ELF-1 (cell line): ENCODE measurements around the gene SEPTIN11.

Experiments used
- DNase-seq: peaks from one replicate; pipeline ENCODE4 v3.0.0-alpha.2; 2016; ENCODE audit warnings: low read depth, low spot score

The SEPTIN11 gene

DNA sequence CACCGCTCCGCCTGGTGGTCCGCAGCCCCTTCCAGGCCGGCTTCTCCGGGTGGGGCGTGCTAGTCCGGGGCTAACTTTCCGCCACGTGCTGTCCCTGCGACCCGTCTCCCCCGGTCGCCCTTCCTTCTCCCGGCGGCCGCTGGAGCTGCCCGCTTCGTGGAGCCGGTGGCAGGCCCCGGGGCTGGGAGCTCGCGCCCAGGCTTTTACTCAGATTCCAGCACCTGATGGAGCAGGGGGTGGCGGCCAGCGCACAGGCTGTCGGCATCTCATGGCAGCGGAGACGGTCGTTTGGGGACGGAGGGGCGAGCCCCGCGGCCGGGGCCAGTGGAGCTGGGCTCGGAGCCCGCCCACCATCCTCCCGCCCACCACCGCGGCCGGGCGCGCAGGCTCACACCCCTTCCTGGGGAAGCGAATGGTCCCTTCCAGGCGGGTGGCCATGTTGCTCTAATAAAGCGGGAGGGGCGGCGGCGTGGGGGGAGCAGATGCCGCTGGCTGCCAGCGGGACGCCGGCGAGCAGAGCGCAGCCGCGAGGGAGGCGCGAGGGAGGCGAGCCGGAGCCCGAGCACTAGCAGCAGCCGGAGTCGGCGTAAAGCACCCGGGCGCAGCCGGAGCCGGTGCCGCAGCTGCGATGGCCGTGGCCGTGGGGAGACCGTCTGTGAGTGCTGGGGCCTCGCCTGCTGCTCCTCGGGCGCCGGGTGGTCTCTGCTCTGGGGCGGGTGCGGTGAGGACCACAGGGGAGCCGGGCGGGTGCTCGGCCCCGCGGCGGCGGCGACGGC lies at the start of gene SEPTIN11:
TSS of gene SEPTIN11 (plus strand) at position 477 of the 776 bp plus-strand sequence. CDS start at position 629, 152 bp downstream.
- peak; percentile 93 for DNase-seq

DNA sequence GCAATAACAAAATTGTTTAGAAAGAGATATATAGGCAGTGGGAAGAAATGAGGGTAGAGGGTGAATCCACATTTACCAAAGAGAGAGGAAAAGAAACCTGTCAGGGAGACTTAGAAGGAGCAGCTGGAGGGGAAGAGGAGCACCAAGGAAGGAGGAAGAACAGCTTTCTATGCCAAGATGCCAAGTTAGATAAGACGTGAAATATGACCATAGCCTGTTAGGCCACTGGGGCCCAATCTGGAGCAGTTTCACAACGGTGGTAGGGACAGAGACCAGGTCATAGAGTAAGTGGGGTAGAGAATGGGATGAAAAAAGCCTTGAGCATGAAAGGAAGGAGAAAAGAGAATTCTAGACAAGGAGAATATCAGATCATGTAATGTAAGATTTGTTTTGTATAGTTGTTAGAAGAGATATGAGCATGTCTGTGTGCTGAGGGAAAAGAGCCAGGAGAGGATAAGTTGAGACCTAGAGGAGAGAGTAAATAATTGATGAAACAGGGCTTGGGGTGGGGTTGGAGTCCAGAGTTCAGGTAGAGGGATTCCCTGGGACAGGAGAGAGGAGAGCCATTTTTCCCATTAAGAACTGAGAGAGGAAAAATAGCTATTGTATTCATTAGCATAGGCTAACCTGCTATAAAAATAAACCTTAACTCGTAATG lies 47.2 kb upstream of the SEPTIN11 start:
- DNase-seq = no peak

GRCh38 chr4:76904646-76905190 lies 44.8 kb upstream of the SEPTIN11 start:
- DNase-seq = peak; percentile 35

- no peak for DNase-seq
Measured at GRCh38 chr4:76905521-76905920, 44.0 kb upstream of the SEPTIN11 start.

GRCh38 chr4:76909711-76910110 lies 39.8 kb upstream of the SEPTIN11 start:
- DNase-seq = no peak

- no peak for DNase-seq
Measured at GRCh38 chr4:76920715-76921114, 28.8 kb upstream of the SEPTIN11 start.

- no peak for DNase-seq
Measured at GRCh38 chr4:76923619-76924357, 25.8 kb upstream of the SEPTIN11 start.

- peak; percentile 22 for DNase-seq
Measured at GRCh38 chr4:76926841-76927240, 22.7 kb upstream of the SEPTIN11 start.

GRCh38 chr4:76930685-76931084 lies 18.9 kb upstream of the SEPTIN11 start:
- no peak for DNase-seq

DNA sequence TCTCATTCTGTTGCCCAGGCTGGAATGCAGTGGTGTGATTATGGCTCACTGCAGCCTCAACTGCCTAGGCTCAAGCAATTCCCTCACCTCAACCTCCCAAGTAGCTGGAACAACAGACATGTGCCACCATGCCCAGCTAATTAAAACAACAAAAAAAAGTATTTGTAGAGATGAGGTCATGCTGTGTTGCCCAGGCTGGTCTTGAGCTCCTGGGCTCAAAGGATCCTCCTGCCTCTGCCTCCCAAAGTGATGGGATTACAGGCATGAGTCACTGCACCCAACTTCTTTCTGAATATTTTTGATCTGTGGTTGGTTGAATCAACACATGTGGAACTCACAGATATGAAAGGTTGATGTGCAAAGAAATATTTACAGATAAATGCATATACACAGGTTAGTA lies 18.5 kb upstream of the SEPTIN11 start:
- no peak for DNase-seq

- DNase-seq = no peak
Measured at GRCh38 chr4:76931576-76932276, 17.8 kb upstream of the SEPTIN11 start.

DNA sequence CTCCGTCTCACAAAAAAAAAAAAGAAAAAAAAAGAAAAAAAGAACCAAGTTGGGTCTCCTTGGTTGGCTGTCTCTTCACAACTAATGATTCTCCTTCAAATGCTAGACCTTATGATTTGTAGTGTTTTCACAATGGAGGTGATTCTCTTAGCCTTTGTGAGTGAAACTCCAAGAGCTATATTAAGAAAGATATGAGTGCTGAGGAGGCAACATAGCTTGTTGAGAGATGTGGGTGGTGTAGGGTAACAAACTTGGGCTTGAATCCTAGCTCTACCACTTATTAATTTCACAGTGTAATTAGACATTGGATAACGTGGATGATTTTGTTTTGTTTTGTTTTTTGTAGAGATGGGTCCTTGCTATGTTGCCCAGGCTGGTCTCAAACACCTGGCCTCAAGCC lies 10.4 kb upstream of the SEPTIN11 start:
- no peak for DNase-seq

- no peak for DNase-seq
Measured at GRCh38 chr4:76943129-76943620, 6.4 kb upstream of the SEPTIN11 start.

- DNase-seq = no peak
Measured at GRCh38 chr4:76943790-76944189, 5.8 kb upstream of the SEPTIN11 start.

DNA sequence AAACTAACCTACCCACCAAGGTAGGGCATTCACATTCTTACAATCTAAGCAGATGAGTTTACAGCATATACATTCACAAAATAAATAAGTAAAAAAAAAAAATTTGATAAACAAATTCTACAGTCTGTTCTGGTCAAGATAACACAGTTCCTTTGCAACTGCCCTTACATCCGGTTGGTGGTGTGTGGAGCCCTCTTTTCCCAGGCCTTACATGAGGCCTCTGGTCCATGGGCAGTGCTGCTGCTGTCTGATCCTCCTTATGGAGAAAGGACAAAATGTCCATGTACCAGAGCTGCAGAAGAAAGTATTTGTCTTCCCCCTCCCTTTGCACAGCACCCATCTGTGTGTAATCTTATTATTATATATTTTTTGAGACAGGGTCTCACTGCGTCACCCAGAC lies 2.2 kb upstream of the SEPTIN11 start:
- no peak for DNase-seq

GRCh38 chr4:76948443-76949275 lies 893 bp upstream of the SEPTIN11 start:
- peak; percentile 90 for DNase-seq

- DNase-seq = peak; percentile 87
Measured at GRCh38 chr4:76950052-76950955, 752 bp downstream of the SEPTIN11 start.

DNA sequence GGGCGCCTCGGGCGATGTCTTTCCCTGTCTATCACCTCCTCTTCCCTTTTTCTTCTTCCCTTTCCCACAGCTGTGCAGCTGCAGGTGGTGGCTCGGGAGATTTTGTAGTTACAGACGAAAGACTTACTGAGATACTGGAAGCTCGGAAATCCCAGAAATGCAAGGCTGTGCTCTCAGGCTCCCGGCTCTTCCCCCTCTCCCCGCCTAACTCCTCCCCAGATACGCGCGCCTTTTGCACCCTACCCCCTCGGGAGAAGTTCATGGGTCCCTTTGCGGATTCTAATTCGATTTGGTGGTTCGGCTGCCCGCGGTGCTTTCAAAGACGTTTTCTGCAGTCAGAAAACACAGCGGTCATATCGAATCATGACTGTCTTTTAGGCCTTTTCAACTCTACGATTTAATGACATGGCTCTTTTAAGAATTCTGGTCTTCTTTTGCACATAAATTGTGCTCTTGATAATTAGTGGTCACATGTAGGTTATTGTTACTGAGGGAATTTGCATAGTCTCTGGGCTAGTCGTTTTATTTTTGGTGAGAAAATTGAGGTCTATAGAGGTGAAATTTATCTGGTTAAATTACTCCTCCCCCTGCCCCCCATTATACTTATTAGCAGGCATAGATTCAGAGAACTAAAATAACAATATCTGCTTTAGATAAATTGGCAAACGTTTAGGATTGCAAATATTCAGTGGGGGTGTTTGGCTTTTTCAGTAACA lies 1.6 kb downstream of the SEPTIN11 start:
- no peak for DNase-seq

- no peak for DNase-seq
Measured at GRCh38 chr4:76951672-76952010, 2.1 kb downstream of the SEPTIN11 start.
